Measurements from ENCODE around the gene NCAPD3.
"Not testable (repeated sequence)": the region's sequence is repeated elsewhere in the genome, so short reads cannot be mapped to it uniquely, and the experiment has no call there.

NCAPD3 gene

GRCh38 chr11:134258577-134258976, 34.8 kb upstream of the NCAPD3 start:
- Histone ChIP-seq H3K79me2 (no peaks in the 10 kb centered on the region), H3K27ac (no peak overlapping the region), H3K4me3 (ENCODE audit: low read depth, low read length) (no peak overlapping the region), H3K4me2 (ENCODE audit: low read length) (no peak overlapping the region), H2AFZ (no peak overlapping the region), H3K9ac (no peak overlapping the region), H3K9me3 (ENCODE audit: control insufficient read depth, low read length) (no peaks in the 10 kb centered on the region), H3K36me3 (ENCODE audit: control insufficient read depth, insufficient read depth, low read length) (no peaks in the 10 kb centered on the region), H3K27me3 (ENCODE audit: control insufficient read depth, insufficient read depth, low read length) (no peaks in the 10 kb centered on the region), H3K4me1 (no peaks in the 10 kb centered on the region)
- TF ChIP-seq, protein P1, sequence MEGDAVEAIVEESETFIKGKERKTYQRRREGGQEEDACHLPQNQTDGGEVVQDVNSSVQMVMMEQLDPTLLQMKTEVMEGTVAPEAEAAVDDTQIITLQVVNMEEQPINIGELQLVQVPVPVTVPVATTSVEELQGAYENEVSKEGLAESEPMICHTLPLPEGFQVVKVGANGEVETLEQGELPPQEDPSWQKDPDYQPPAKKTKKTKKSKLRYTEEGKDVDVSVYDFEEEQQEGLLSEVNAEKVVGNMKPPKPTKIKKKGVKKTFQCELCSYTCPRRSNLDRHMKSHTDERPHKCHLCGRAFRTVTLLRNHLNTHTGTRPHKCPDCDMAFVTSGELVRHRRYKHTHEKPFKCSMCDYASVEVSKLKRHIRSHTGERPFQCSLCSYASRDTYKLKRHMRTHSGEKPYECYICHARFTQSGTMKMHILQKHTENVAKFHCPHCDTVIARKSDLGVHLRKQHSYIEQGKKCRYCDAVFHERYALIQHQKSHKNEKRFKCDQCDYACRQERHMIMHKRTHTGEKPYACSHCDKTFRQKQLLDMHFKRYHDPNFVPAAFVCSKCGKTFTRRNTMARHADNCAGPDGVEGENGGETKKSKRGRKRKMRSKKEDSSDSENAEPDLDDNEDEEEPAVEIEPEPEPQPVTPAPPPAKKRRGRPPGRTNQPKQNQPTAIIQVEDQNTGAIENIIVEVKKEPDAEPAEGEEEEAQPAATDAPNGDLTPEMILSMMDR (IDR thresholded peaks at IDR 0.05) = no peak

GRCh38 chr11:134257101-134257500, 33.3 kb upstream of the NCAPD3 start:
- no peak overlapping the region for H3K4me3 ChIP-seq (ENCODE audit: low read depth, low read length)
- H3K4me2 ChIP-seq (ENCODE audit: low read length) = no peak overlapping the region
- peaks cover 4% of the 10 kb centered on the region for H3K4me1 ChIP-seq
- H2AFZ ChIP-seq = no peak overlapping the region
- H3K79me2 ChIP-seq = no peaks in the 10 kb centered on the region
- TF ChIP-seq, protein P1 (IDR thresholded peaks at IDR 0.05) = no peak
- no peaks in the 10 kb centered on the region for H3K27me3 ChIP-seq (ENCODE audit: control insufficient read depth, insufficient read depth, low read length)
- no peak overlapping the region for H3K9ac ChIP-seq
- no peak overlapping the region for H3K27ac ChIP-seq
- H3K36me3 ChIP-seq (ENCODE audit: control insufficient read depth, insufficient read depth, low read length) = no peaks in the 10 kb centered on the region
- H3K9me3 ChIP-seq (ENCODE audit: control insufficient read depth, low read length) = no peaks in the 10 kb centered on the region

GRCh38 chr11:134255184-134255561, 31.4 kb upstream of the NCAPD3 start:
- not testable (repeated sequence) for H3K9ac ChIP-seq; H3K27ac ChIP-seq; H3K27me3 ChIP-seq (ENCODE audit: control insufficient read depth, insufficient read depth, low read length); H3K4me2 ChIP-seq (ENCODE audit: low read length); H3K36me3 ChIP-seq (ENCODE audit: control insufficient read depth, insufficient read depth, low read length); H3K79me2 ChIP-seq; H2AFZ ChIP-seq; H3K9me3 ChIP-seq (ENCODE audit: control insufficient read depth, low read length); H3K4me3 ChIP-seq (ENCODE audit: low read depth, low read length); H3K4me1 ChIP-seq

DNA sequence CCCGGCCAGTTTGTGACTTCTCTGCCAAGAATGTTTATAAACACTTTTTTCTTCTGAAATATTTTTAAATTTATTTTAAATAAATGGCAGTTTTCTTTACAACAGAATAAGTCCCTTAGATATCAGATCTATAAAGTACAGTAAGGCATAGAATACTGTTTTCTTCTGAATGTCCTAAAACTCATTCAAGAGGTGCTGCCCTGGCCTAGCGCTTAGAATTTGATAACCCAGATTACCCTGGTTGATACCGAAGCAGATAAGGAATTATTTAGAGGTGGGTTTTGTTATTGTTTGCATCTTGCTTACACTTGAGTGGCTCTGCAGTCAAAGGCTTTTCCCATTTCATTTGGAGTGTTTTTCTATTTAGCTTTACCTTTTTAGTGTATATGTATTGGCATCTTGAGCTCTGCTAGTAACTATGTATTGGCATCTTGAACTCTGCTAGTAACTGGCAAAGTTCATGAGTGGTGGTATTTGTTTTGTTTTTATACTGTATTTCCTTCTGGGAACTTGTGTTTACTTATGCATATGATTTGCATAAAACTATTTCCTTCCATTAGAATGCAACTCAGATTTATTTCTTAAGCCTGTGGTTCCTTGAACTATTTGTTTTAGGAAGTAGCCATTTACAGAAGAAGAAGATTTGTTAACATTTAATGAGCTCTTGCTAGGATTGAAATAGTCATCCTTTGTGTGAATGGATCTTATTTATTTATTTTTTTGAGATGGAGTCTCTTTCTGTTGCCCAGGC, 30.8 kb upstream of the NCAPD3 start:
- no peak overlapping the region for H3K4me3 ChIP-seq (ENCODE audit: low read depth, low read length)
- TF ChIP-seq, protein P1 (IDR thresholded peaks at IDR 0.05) = no peak
- H3K36me3 ChIP-seq (ENCODE audit: control insufficient read depth, insufficient read depth, low read length) = no peaks in the 10 kb centered on the region
- no peaks in the 10 kb centered on the region for H3K9me3 ChIP-seq (ENCODE audit: control insufficient read depth, low read length)
- no peak overlapping the region for H3K27ac ChIP-seq
- H3K79me2 ChIP-seq = no peaks in the 10 kb centered on the region
- peaks cover 6% of the 10 kb centered on the region for H3K4me1 ChIP-seq
- H3K9ac ChIP-seq = no peak overlapping the region
- H2AFZ ChIP-seq = no peak overlapping the region
- H3K27me3 ChIP-seq (ENCODE audit: control insufficient read depth, insufficient read depth, low read length) = no peaks in the 10 kb centered on the region
- no peak overlapping the region for H3K4me2 ChIP-seq (ENCODE audit: low read length)

- Histone ChIP-seq H2AFZ (peak within 1 kb of the TSS; percentile 82), H3K27ac (peak within 1 kb of the TSS; percentile 47), H3K36me3 (ENCODE audit: control insufficient read depth, insufficient read depth, low read length) (no peaks in the 10 kb centered on the region), H3K4me3 (ENCODE audit: low read depth, low read length) (peak within 1 kb of the TSS; percentile 84), H3K9ac (no peak within 1 kb of the TSS), H3K4me1 (peaks cover 6% of the 10 kb centered on the region), H3K9me3 (ENCODE audit: control insufficient read depth, low read length) (no peaks in the 10 kb centered on the region), H3K4me2 (ENCODE audit: low read length) (peak within 1 kb of the TSS; percentile 57), H3K79me2 (no peaks in the 10 kb centered on the region), H3K27me3 (ENCODE audit: control insufficient read depth, insufficient read depth, low read length) (no peaks in the 10 kb centered on the region)
- TF ChIP-seq, protein P1 (IDR thresholded peaks at IDR 0.05) = peak; percentile 41
Observed at GRCh38 chr11:134253188-134253993, 29.6 kb upstream of the NCAPD3 start, which contains the start of the genes ACAD8 and THYN1. TSS of gene ACAD8 (plus strand) at chr11:134253568. CDS start at chr11:134253601, 33 bp downstream. TSS of gene THYN1 (minus strand) at chr11:134253352. CDS start at chr11:134252882, 470 bp downstream.
